HG03378 (cell line): ENCODE measurements around the gene COLEC12.
A peak's percentile ranks its signal among the peaks of the same experiment; 100 is the strongest.
"Not testable (repeated sequence)": the region's sequence is repeated elsewhere in the genome, so short reads cannot be mapped to it uniquely, and the experiment has no call there.

Experiments used
- ATAC-seq: cut with Tn5 transposase; IDR thresholded peaks from one replicate; pipeline ENCODE4 v1.9.1; 2021; ENCODE audit warnings: mild to moderate bottlenecking, moderate library complexity; ENCODE audit not compliant: unreplicated experiment

Gene COLEC12

GRCh38 chr18:294566-294965 lies 205.9 kb downstream of the COLEC12 start:
- ATAC-seq: no peak

GRCh38 chr18:293536-293935 lies 207.0 kb downstream of the COLEC12 start:
- ATAC-seq: no peak

GRCh38 chr18:292271-292670 lies 208.2 kb downstream of the COLEC12 start:
- no peak for ATAC-seq

- ATAC-seq: not testable (repeated sequence)
These were observed 210.5 kb downstream of the COLEC12 start for GRCh38 chr18:289970-290369.

GRCh38 chr18:289026-289425 lies 211.5 kb downstream of the COLEC12 start:
- ATAC-seq: no peak

GRCh38 chr18:286515-287310 lies 213.8 kb downstream of the COLEC12 start:
- no peak for ATAC-seq

- no peak for ATAC-seq
These were observed 214.7 kb downstream of the COLEC12 start for GRCh38 chr18:285817-286216.

- ATAC-seq: no peak
These were observed 225.0 kb downstream of the COLEC12 start for GRCh38 chr18:275486-275885.

- ATAC-seq: no peak
These were observed 226.2 kb downstream of the COLEC12 start for GRCh38 chr18:274313-274712.

- ATAC-seq: no peak
These were observed 227.0 kb downstream of the COLEC12 start for GRCh38 chr18:273525-273924.

GRCh38 chr18:272650-273049 lies 227.9 kb downstream of the COLEC12 start:
- no peak for ATAC-seq

GRCh38 chr18:269480-270095 lies 230.9 kb downstream of the COLEC12 start:
- ATAC-seq: no peak

GRCh38 chr18:267688-268552 lies 232.6 kb downstream of the COLEC12 start, which contains the start of gene THOC1:
TSS of gene THOC1 (minus strand) at chr18:268047. CDS start at chr18:268019, 28 bp downstream.
- peak; percentile 87 for ATAC-seq

- ATAC-seq: peak; percentile 17
These were observed 233.2 kb downstream of the COLEC12 start for GRCh38 chr18:267380-267687.
